HepG2 (cell line): ENCODE results near the gene NUAK2. TPM values are rescaled to one million over a fixed set of nuclear protein-coding genes. Genes with fewer than 3 reads are reported as not detected.

Experiments used
- GPN1 ChIP-seq: sonication (generic); formaldehyde crosslinking; IDR thresholded peaks from 2 replicates; pipeline ENCODE4 v1.5.1; 2020; ENCODE audit warnings: missing genetic modification reagents, borderline replicate concordance
- JDP2 ChIP-seq: sonication (generic); formaldehyde crosslinking; IDR thresholded peaks from 2 replicates; pipeline ENCODE4 v1.8.1; 2022; ENCODE audit warnings: missing genetic modification reagents, borderline replicate concordance
- KDM1A ChIP-seq: IDR thresholded peaks from 2 replicates; pipeline ENCODE4 v1.6.1; 2016; ENCODE audit warnings: missing compliant biosample characterization
- MAZ ChIP-seq, 2 experiments: sonication (generic) in 1 of 2; formaldehyde crosslinking in 1 of 2; IDR thresholded peaks; 2 replicates each; pipeline versions ENCODE4 v1.5.0 to v1.6.1; 2012 to 2020; ENCODE audit warnings: low read depth in 2 of 2, mild to moderate bottlenecking in 2 of 2, borderline replicate concordance in 1 of 2, improper control_type of control experiment in 1 of 2, low read length in 1 of 2, missing genetic modification reagents in 1 of 2, moderate library complexity in 1 of 2
- NFIB ChIP-seq: sonication (generic); formaldehyde crosslinking; IDR thresholded peaks from 2 replicates; pipeline ENCODE4 v1.9.0; 2021; ENCODE audit warnings: missing genetic modification reagents, mild to moderate bottlenecking, borderline replicate concordance
- ZNF253 ChIP-seq: sonication (generic); formaldehyde crosslinking; IDR thresholded peaks from 2 replicates; pipeline ENCODE4 v1.8.0; 2022; ENCODE audit warnings: mild to moderate bottlenecking, missing genetic modification reagents, borderline replicate concordance
- ZNF333 ChIP-seq: sonication (generic); formaldehyde crosslinking; IDR thresholded peaks from 2 replicates; pipeline ENCODE4 v1.4.0; 2020; ENCODE audit warnings: mild to moderate bottlenecking, missing genetic modification reagents, borderline replicate concordance
- ZNF652 ChIP-seq: IDR thresholded peaks from 2 replicates; pipeline ENCODE4 v1.6.1; 2016; ENCODE audit warnings: low read depth, borderline replicate concordance
- polyA plus RNA-seq, 8 experiments: library from polyadenylated mRNA; depleted of rRNA in 3 of 8; stranded (reverse) in 7 of 8; unstranded in 1 of 8; fragments of >200 nt; fragmentation: Illumina TruSeq in 4 of 8; extraction: Trizol in 4 of 8; gene quantifications; 2 replicates each; pipeline versions ENCODE4 v1.2.1 to v1.2.3, GENCODE V29; 2011 to 2016; ENCODE audit warnings: low read depth in 4 of 8, missing spikeins in 1 of 8, mixed read lengths in 1 of 8; ENCODE audit not compliant: insufficient read depth in 1 of 8
- total RNA-seq, 5 experiments: library from RNA; depleted of rRNA; stranded (reverse); fragments of >200 nt; fragmentation: Illumina TruSeq; extraction: Trizol; gene quantifications; 2 replicates each; pipeline ENCODE4 v1.2.3, GENCODE V29; 2016; ENCODE audit warnings: low read depth in 1 of 5
- TF ChIP-seq, protein P1 (sequence below), 2 experiments: sonication (generic) in 1 of 2; formaldehyde crosslinking in 1 of 2; IDR thresholded peaks; 2 replicates each; pipeline versions ENCODE4 v1.4.0 to v1.6.1; 2018 to 2020; ENCODE audit warnings: missing genetic modification reagents in 2 of 2, borderline replicate concordance in 1 of 2, low read depth in 1 of 2, mild to moderate bottlenecking in 1 of 2, missing biosample characterization in 1 of 2
- TF ChIP-seq, protein P2 (sequence below): sonication (generic); formaldehyde crosslinking; IDR thresholded peaks from 2 replicates; pipeline ENCODE4 v1.4.0; 2020; ENCODE audit warnings: mild to moderate bottlenecking, missing genetic modification reagents, borderline replicate concordance
- TF ChIP-seq, protein P3 (sequence below): sonication (generic); formaldehyde crosslinking; IDR thresholded peaks from 2 replicates; pipeline ENCODE4 v1.4.0; 2020; ENCODE audit warnings: missing genetic modification reagents
- TF ChIP-seq, protein P4 (sequence below): sonication (generic); formaldehyde crosslinking; IDR thresholded peaks from 2 replicates; pipeline ENCODE4 v1.4.0; 2020; ENCODE audit warnings: low read depth, mild to moderate bottlenecking, missing genetic modification reagents

The NUAK2 gene
- total and polyA plus RNA-seq, 2 of the 13 experiments (the other 11 are each of a cell fraction or from before 2014, with no cell fraction given), result 0.75 to 1.1 TPM

DNA sequence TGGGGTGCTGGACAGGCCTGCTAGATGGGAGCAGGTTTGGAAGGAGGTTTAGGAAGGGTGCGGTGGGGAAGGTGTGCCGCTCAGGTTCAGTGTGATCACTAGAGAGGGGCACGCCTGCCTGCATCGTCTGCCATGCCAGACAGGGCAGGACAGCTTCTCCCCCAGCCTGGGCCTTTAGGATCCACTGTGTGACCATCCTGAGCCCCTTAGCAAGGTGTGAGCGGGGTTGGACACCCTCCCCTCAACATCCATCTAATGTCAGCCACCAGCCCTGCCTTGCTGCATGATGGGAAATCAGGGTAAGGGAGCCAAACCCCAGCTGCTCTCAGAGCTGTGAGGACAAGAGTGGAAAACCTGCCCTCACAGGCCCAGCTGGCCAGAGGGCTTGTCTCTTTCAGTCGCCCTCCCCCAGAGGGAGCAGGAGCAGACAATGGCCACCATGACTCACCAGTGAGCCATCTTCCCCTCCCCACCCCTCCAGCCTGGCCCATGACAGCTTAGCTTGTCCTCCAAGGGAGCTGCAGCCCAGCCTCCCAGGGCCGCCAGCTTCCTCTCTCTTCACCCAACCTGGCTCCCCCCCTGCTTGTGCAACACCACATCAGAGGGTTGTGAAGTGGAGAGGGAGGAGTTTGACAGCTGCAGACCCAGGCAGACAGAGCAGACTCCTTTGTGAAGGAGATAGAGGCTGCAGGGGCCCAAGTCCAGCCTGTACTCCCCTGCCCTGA is 37.0 kb downstream of the NUAK2 start (continued):
- TF ChIP-seq ZNF253 (CRISPR knock-in tag) (no peak), ZNF652 (CRISPR knock-in tag) (no peak), JDP2 (CRISPR knock-in tag) (no peak), ZNF333 (no peak), GPN1 (CRISPR knock-in tag) (no peak), MAZ (IDR thresholded peaks at IDR 0.05; ENCODE audit: borderline replicate concordance, low read depth, low read length) (peak; percentile 90), MAZ (CRISPR knock-in tag; IDR thresholded peaks at IDR 0.05; ENCODE audit: low read depth) (no peak), KDM1A (0 out of 2 replicates have a peak, but pooled peaks have one; percentile 43), NFIB (CRISPR knock-in tag) (no peak)
- TF ChIP-seq, protein P1, sequence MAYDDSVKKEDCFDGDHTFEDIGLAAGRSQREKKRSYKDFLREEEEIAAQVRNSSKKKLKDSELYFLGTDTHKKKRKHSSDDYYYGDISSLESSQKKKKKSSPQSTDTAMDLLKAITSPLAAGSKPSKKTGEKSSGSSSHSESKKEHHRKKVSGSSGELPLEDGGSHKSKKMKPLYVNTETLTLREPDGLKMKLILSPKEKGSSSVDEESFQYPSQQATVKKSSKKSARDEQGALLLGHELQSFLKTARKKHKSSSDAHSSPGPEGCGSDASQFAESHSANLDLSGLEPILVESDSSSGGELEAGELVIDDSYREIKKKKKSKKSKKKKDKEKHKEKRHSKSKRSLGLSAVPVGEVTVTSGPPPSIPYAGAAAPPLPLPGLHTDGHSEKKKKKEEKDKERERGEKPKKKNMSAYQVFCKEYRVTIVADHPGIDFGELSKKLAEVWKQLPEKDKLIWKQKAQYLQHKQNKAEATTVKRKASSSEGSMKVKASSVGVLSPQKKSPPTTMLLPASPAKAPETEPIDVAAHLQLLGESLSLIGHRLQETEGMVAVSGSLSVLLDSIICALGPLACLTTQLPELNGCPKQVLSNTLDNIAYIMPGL (CRISPR knock-in tag; IDR thresholded peaks at IDR 0.05; ENCODE audit: borderline replicate concordance in 1 of 2, low read depth in 1 of 2), result peak; percentile 41 to 50; a peak in 2 of 4 replicates
- TF ChIP-seq, protein P2, sequence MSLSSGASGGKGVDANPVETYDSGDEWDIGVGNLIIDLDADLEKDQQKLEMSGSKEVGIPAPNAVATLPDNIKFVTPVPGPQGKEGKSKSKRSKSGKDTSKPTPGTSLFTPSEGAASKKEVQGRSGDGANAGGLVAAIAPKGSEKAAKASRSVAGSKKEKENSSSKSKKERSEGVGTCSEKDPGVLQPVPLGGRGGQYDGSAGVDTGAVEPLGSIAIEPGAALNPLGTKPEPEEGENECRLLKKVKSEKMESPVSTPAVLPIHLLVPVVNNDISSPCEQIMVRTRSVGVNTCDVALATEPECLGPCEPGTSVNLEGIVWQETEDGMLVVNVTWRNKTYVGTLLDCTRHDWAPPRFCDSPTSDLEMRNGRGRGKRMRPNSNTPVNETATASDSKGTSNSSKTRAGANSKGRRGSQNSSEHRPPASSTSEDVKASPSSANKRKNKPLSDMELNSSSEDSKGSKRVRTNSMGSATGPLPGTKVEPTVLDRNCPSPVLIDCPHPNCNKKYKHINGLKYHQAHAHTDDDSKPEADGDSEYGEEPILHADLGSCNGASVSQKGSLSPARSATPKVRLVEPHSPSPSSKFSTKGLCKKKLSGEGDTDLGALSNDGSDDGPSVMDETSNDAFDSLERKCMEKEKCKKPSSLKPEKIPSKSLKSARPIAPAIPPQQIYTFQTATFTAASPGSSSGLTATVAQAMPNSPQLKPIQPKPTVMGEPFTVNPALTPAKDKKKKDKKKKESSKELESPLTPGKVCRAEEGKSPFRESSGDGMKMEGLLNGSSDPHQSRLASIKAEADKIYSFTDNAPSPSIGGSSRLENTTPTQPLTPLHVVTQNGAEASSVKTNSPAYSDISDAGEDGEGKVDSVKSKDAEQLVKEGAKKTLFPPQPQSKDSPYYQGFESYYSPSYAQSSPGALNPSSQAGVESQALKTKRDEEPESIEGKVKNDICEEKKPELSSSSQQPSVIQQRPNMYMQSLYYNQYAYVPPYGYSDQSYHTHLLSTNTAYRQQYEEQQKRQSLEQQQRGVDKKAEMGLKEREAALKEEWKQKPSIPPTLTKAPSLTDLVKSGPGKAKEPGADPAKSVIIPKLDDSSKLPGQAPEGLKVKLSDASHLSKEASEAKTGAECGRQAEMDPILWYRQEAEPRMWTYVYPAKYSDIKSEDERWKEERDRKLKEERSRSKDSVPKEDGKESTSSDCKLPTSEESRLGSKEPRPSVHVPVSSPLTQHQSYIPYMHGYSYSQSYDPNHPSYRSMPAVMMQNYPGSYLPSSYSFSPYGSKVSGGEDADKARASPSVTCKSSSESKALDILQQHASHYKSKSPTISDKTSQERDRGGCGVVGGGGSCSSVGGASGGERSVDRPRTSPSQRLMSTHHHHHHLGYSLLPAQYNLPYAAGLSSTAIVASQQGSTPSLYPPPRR (CRISPR knock-in tag), result peak; percentile 81; the same call in 1 of the 2 replicates
- TF ChIP-seq, protein P3, sequence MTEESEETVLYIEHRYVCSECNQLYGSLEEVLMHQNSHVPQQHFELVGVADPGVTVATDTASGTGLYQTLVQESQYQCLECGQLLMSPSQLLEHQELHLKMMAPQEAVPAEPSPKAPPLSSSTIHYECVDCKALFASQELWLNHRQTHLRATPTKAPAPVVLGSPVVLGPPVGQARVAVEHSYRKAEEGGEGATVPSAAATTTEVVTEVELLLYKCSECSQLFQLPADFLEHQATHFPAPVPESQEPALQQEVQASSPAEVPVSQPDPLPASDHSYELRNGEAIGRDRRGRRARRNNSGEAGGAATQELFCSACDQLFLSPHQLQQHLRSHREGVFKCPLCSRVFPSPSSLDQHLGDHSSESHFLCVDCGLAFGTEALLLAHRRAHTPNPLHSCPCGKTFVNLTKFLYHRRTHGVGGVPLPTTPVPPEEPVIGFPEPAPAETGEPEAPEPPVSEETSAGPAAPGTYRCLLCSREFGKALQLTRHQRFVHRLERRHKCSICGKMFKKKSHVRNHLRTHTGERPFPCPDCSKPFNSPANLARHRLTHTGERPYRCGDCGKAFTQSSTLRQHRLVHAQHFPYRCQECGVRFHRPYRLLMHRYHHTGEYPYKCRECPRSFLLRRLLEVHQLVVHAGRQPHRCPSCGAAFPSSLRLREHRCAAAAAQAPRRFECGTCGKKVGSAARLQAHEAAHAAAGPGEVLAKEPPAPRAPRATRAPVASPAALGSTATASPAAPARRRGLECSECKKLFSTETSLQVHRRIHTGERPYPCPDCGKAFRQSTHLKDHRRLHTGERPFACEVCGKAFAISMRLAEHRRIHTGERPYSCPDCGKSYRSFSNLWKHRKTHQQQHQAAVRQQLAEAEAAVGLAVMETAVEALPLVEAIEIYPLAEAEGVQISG (CRISPR knock-in tag), result peak; percentile 33; the same call in 1 of the 2 replicates
- TF ChIP-seq, protein P4, sequence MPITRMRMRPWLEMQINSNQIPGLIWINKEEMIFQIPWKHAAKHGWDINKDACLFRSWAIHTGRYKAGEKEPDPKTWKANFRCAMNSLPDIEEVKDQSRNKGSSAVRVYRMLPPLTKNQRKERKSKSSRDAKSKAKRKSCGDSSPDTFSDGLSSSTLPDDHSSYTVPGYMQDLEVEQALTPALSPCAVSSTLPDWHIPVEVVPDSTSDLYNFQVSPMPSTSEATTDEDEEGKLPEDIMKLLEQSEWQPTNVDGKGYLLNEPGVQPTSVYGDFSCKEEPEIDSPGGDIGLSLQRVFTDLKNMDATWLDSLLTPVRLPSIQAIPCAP, result no peak
